GM23338 (cell line): ENCODE data around the gene IL18R1. TPM values are rescaled to one million over a fixed set of nuclear protein-coding genes. Genes with fewer than 3 reads are reported as not detected.

Experiments
- ATAC-seq: fragments of 200-7000 bp; cut with Tn5 transposase; 3 replicates; pipeline ENCODE4 v1.9.1; 2020
- DNase-seq: peaks from one replicate; pipeline ENCODE4 v3.0.0-alpha.2; 2015; ENCODE audit warnings: low spot score
- H2AFZ ChIP-seq: fragments of 200-600 bp; sonication (generic); 2 replicates; pipeline ENCODE4 v1.8.0; 2016; ENCODE audit warnings: antibody characterized with exemption, mild to moderate bottlenecking, moderate library complexity
- H3F3A ChIP-seq: fragments of 200-600 bp; sonication (generic); replicated peaks from 2 replicates; pipeline ENCODE4 v1.8.0; 2017; ENCODE audit warnings: antibody characterized with exemption, mixed run types, low read depth
- H3K27ac ChIP-seq: fragments of 200-600 bp; sonication (generic); 2 replicates; pipeline ENCODE4 v1.6.1; 2016; ENCODE audit warnings: low read depth
- H3K27me3 ChIP-seq: fragments of 200-600 bp; sonication (generic); 2 replicates; pipeline ENCODE4 v1.8.0; 2016; ENCODE audit warnings: mild to moderate bottlenecking, mixed run types, moderate library complexity; ENCODE audit not compliant: insufficient read depth
- H3K36me3 ChIP-seq: fragments of 200-600 bp; sonication (generic); 2 replicates; pipeline ENCODE4 v1.8.0; 2016; ENCODE audit warnings: mild to moderate bottlenecking; ENCODE audit not compliant: insufficient read depth
- H3K4me1 ChIP-seq: fragments of 200-600 bp; sonication (generic); 2 replicates; pipeline ENCODE4 v1.8.0; 2016; ENCODE audit warnings: mild to moderate bottlenecking, moderate library complexity; ENCODE audit not compliant: insufficient read depth
- H3K4me2 ChIP-seq: fragments of 200-600 bp; sonication (generic); 2 replicates; pipeline ENCODE4 v1.7.1; 2017; ENCODE audit warnings: mixed run types
- H3K4me3 ChIP-seq: fragments of 200-600 bp; sonication (generic); 2 replicates; pipeline ENCODE4 v1.6.1; 2016; ENCODE audit warnings: mixed run types
- H3K79me2 ChIP-seq: fragments of 200-600 bp; sonication (generic); replicated peaks from 2 replicates; pipeline ENCODE4 v1.8.0; 2017; ENCODE audit warnings: mild to moderate bottlenecking; ENCODE audit not compliant: insufficient read depth
- H3K9me2 ChIP-seq: fragments of 200-600 bp; sonication (generic); 2 replicates; pipeline ENCODE4 v1.8.0; 2017; ENCODE audit not compliant: insufficient read depth
- H4K20me1 ChIP-seq: fragments of 200-600 bp; sonication (generic); replicated peaks from 2 replicates; pipeline ENCODE4 v1.8.0; 2017; ENCODE audit warnings: mild to moderate bottlenecking; ENCODE audit not compliant: insufficient read depth
- H3K27ac Mint-ChIP-seq: 2 replicates; pipeline ENCODE4 v1.8.0; 2020; ENCODE audit warnings: inconsistent platforms, mild to moderate bottlenecking, moderate library complexity, mixed read lengths
- H3K27me3 Mint-ChIP-seq: 3 replicates; pipeline ENCODE4 v1.8.0; 2022; ENCODE audit warnings: low read depth, mild to moderate bottlenecking, moderate library complexity, mixed read lengths, inconsistent platforms; ENCODE audit not compliant: insufficient read depth, poor library complexity
- H3K36me3 Mint-ChIP-seq: 3 replicates; pipeline ENCODE4 v1.8.0; 2021; ENCODE audit warnings: low read depth, mild to moderate bottlenecking, inconsistent platforms, moderate library complexity, mixed read lengths
- H3K4me1 Mint-ChIP-seq: 3 replicates; pipeline ENCODE4 v1.8.0; 2020; ENCODE audit warnings: mild to moderate bottlenecking, inconsistent platforms, mixed read lengths
- H3K4me3 Mint-ChIP-seq: 3 replicates; pipeline ENCODE4 v1.8.0; 2021; ENCODE audit warnings: moderate library complexity, mild to moderate bottlenecking, inconsistent platforms, mixed read lengths
- H3K9me3 Mint-ChIP-seq: 3 replicates; pipeline ENCODE4 v1.8.0; 2020; ENCODE audit warnings: moderate library complexity, mild to moderate bottlenecking, inconsistent platforms, mixed read lengths
- CREB1 ChIP-seq: fragments of 250-450 bp; sonication (Bioruptor Pico); IDR thresholded peaks from 2 replicates; pipeline ENCODE4 v1.5.0; 2020; ENCODE audit warnings: low read depth, mild to moderate bottlenecking, moderate library complexity
- EZH2 ChIP-seq: fragments of 200-600 bp; sonication (generic); IDR thresholded peaks from one replicate; pipeline ENCODE4 v1.8.0; 2017; ENCODE audit warnings: antibody characterized with exemption, mild to moderate bottlenecking, low read depth; ENCODE audit not compliant: unreplicated experiment
- EZH2phosphoT487 ChIP-seq: fragments of 200-600 bp; sonication (generic); IDR thresholded peaks from one replicate; pipeline ENCODE4 v1.8.1; 2018; ENCODE audit warnings: antibody characterized with exemption; ENCODE audit not compliant: unreplicated experiment
- JUNB ChIP-seq: IDR thresholded peaks from one replicate; pipeline ENCODE4 v1.6.1; 2016; ENCODE audit warnings: antibody characterized with exemption; ENCODE audit not compliant: unreplicated experiment
- NANOG ChIP-seq: IDR thresholded peaks from 2 replicates; pipeline ENCODE4 v1.6.1; 2016; ENCODE audit warnings: antibody characterized with exemption, borderline replicate concordance
- POLR2AphosphoS5 ChIP-seq: IDR thresholded peaks from 2 replicates; pipeline ENCODE4 v1.6.1; 2016; ENCODE audit warnings: antibody characterized with exemption, low read depth
- STAT1 ChIP-seq: IDR thresholded peaks from one replicate; pipeline ENCODE4 v1.6.1; 2016; ENCODE audit warnings: antibody characterized with exemption; ENCODE audit not compliant: unreplicated experiment
- ZNF114 ChIP-seq: fragments of 250-450 bp; sonication (Bioruptor Pico); IDR thresholded peaks from 2 replicates; pipeline ENCODE4 v1.5.0; 2020; ENCODE audit warnings: mild to moderate bottlenecking, moderate library complexity
- ZNF462 ChIP-seq: fragments of 250-450 bp; sonication (Bioruptor Pico); IDR thresholded peaks from 2 replicates; pipeline ENCODE4 v1.5.0; 2020; ENCODE audit warnings: mild to moderate bottlenecking, moderate library complexity
- polyA plus RNA-seq: library from polyadenylated mRNA; unstranded; fragments of >200 nt; fragmentation: Nextera tagmentation; extraction: Ambion mirVana; gene quantifications from 2 replicates; pipeline ENCODE4 v1.2.1, GENCODE V29; 2016
- total RNA-seq: library from RNA; depleted of rRNA; stranded (reverse); fragments of >200 nt; shearing (Covaris generic); gene quantifications from 2 replicates; pipeline ENCODE4 v1.2.3, GENCODE V29; 2014
- TF ChIP-seq, protein P1 (sequence below): IDR thresholded peaks from 2 replicates; pipeline ENCODE4 v1.6.1; 2016; ENCODE audit warnings: antibody characterized with exemption
- TF ChIP-seq, protein P2 (sequence below), 2 experiments: fragments of 200-600 bp in 1 of 2; sonication (generic) in 1 of 2; conservative IDR thresholded peaks; 2 replicates each; pipeline versions ENCODE4 v1.5.1 to v1.6.1; 2016 to 2017; ENCODE audit warnings: antibody characterized with exemption in 2 of 2, low read depth in 2 of 2, mild to moderate bottlenecking in 2 of 2, moderate library complexity in 1 of 2

Gene IL18R1
- total and polyA plus RNA-seq, 2 experiments from 2014 or later: 0.17 to 0.39 TPM

DNA sequence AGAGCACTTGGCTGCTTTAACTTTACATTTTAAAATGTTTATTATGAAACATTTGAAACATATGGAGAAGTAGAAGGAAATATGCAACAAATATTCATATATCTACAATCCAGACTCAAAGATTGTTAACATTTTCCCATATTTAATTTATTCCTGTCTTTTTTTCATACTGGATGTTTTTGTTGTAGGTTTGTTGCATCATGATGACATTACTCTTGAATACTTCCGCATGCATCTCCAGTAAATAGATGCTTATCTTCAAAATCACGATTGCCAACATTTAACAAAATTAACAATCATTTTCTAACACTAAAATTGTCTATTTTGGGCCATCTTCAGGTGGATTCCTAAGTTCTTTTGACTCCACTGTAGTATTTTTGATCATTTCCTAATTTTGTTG, 46.3 kb downstream of the IL18R1 start:
- Histone ChIP-seq H3K36me3 (no peaks in the 10 kb centered on the region), H3K79me2 (no peaks in the 10 kb centered on the region), H3F3A (no peaks in the 10 kb centered on the region), H3K27ac (no peak overlapping the region), H3K4me1 (no peaks in the 10 kb centered on the region), H3K4me2 (no peak overlapping the region), H3K9me2 (no peaks in the 10 kb centered on the region), H3K4me3 (no peak overlapping the region), H2AFZ (no peak overlapping the region), H3K27me3 (no peaks in the 10 kb centered on the region), H4K20me1 (no peaks in the 10 kb centered on the region)
- H3K4me3 Mint-ChIP-seq: no peak overlapping the region
- no peaks in the 10 kb centered on the region for H3K9me3 Mint-ChIP-seq
- no peaks in the 10 kb centered on the region for H3K27me3 Mint-ChIP-seq
- no peak for TF ChIP-seq ZNF462
- TF ChIP-seq, protein P1, sequence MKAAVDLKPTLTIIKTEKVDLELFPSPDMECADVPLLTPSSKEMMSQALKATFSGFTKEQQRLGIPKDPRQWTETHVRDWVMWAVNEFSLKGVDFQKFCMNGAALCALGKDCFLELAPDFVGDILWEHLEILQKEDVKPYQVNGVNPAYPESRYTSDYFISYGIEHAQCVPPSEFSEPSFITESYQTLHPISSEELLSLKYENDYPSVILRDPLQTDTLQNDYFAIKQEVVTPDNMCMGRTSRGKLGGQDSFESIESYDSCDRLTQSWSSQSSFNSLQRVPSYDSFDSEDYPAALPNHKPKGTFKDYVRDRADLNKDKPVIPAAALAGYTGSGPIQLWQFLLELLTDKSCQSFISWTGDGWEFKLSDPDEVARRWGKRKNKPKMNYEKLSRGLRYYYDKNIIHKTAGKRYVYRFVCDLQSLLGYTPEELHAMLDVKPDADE: no peak
- TF ChIP-seq POLR2AphosphoS5: no peak
- no peak for TF ChIP-seq NANOG
- no peak for TF ChIP-seq STAT1
- TF ChIP-seq JUNB: no peak
- TF ChIP-seq ZNF114 (CRISPR knock-in tag): no peak
- no peak for TF ChIP-seq CREB1 (CRISPR knock-in tag)
- TF ChIP-seq, protein P2, sequence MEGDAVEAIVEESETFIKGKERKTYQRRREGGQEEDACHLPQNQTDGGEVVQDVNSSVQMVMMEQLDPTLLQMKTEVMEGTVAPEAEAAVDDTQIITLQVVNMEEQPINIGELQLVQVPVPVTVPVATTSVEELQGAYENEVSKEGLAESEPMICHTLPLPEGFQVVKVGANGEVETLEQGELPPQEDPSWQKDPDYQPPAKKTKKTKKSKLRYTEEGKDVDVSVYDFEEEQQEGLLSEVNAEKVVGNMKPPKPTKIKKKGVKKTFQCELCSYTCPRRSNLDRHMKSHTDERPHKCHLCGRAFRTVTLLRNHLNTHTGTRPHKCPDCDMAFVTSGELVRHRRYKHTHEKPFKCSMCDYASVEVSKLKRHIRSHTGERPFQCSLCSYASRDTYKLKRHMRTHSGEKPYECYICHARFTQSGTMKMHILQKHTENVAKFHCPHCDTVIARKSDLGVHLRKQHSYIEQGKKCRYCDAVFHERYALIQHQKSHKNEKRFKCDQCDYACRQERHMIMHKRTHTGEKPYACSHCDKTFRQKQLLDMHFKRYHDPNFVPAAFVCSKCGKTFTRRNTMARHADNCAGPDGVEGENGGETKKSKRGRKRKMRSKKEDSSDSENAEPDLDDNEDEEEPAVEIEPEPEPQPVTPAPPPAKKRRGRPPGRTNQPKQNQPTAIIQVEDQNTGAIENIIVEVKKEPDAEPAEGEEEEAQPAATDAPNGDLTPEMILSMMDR (conservative IDR thresholded peaks at IDR 0.05; ENCODE audit: low read depth in 2 of 2): no peak
- TF ChIP-seq EZH2: no peak
- TF ChIP-seq EZH2phosphoT487: no peak
- ATAC-seq: no peak
- H3K4me1 Mint-ChIP-seq: no peaks in the 10 kb centered on the region
- no peak overlapping the region for H3K27ac Mint-ChIP-seq
- H3K36me3 Mint-ChIP-seq: no peaks in the 10 kb centered on the region
- no peak for DNase-seq
